HuH-7 (cell line): ENCODE results near the gene AR.
"Not testable (repeated sequence)": the region's sequence is repeated elsewhere in the genome, so short reads cannot be mapped to it uniquely, and the experiment has no call there.

Source experiments
- DNase-seq: peaks from one replicate; pipeline ENCODE4 v3.0.0; 2011; ENCODE audit warnings: low spot score

Gene AR

GRCh38 chrX:67648361-67648760 is 104.5 kb downstream of the AR start:
- DNase-seq = no peak

GRCh38 chrX:67651437-67652142 is 107.8 kb downstream of the AR start:
- no peak for DNase-seq

GRCh38 chrX:67652543-67652942 is 108.7 kb downstream of the AR start:
- no peak for DNase-seq

- DNase-seq = no peak
These were observed 110.5 kb downstream of the AR start for GRCh38 chrX:67654301-67654700.

GRCh38 chrX:67665583-67665982 is 121.8 kb downstream of the AR start:
- no peak for DNase-seq

- DNase-seq = not testable (repeated sequence)
These were observed 126.9 kb downstream of the AR start for GRCh38 chrX:67670717-67671116.

- DNase-seq = no peak
These were observed 130.0 kb downstream of the AR start for GRCh38 chrX:67673741-67674274.

GRCh38 chrX:67674741-67675140 is 130.9 kb downstream of the AR start:
- no peak for DNase-seq

GRCh38 chrX:67684136-67684535 is 140.3 kb downstream of the AR start:
- DNase-seq = no peak

GRCh38 chrX:67692246-67692645 is 148.4 kb downstream of the AR start:
- no peak for DNase-seq

GRCh38 chrX:67693928-67694327 is 150.1 kb downstream of the AR start:
- DNase-seq = no peak

GRCh38 chrX:67697452-67697851 is 153.6 kb downstream of the AR start:
- no peak for DNase-seq

- DNase-seq = no peak
These were observed 156.8 kb downstream of the AR start for GRCh38 chrX:67700602-67701001.

- no peak for DNase-seq
These were observed 170.2 kb downstream of the AR start for GRCh38 chrX:67714004-67714403.

- DNase-seq = no peak
These were observed 173.8 kb downstream of the AR start for GRCh38 chrX:67717571-67717970.

GRCh38 chrX:67718926-67719325 is 175.1 kb downstream of the AR start:
- no peak for DNase-seq

- DNase-seq = no peak
These were observed 176.5 kb downstream of the AR start for GRCh38 chrX:67720344-67720743.

- DNase-seq = no peak
These were observed 177.5 kb downstream of the AR start for GRCh38 chrX:67721321-67721720.

GRCh38 chrX:67723580-67724351 is 179.9 kb downstream of the AR start:
- no peak for DNase-seq

- DNase-seq = no peak
These were observed 180.7 kb downstream of the AR start for GRCh38 chrX:67724359-67725110.

- no peak for DNase-seq
These were observed 181.7 kb downstream of the AR start for GRCh38 chrX:67725471-67725870.

- no peak for DNase-seq
These were observed 182.2 kb downstream of the AR start for GRCh38 chrX:67726018-67726417.

GRCh38 chrX:67727576-67727975 is 183.8 kb downstream of the AR start:
- DNase-seq = no peak
